Measurements from ENCODE around the gene C4BPA.

- TF ChIP-seq TARDBP (IDR thresholded peaks at IDR 0.05) (no peak), FOXM1 (IDR thresholded peaks at IDR 0.05; ENCODE audit: borderline replicate concordance) (no peak), SP1 (IDR thresholded peaks at IDR 0.05) (no peak), FOXK2 (IDR thresholded peaks at IDR 0.05) (no peak), ELF4 (IDR thresholded peaks at IDR 0.05) (no peak), NFRKB (IDR thresholded peaks at IDR 0.05) (no peak), HDGF (IDR thresholded peaks at IDR 0.05; ENCODE audit: borderline replicate concordance) (no peak), LEF1 (IDR thresholded peaks at IDR 0.05; ENCODE audit: borderline replicate concordance) (no peak), ZNF384 (IDR thresholded peaks at IDR 0.05) (no peak)
- TF ChIP-seq, protein P1, sequence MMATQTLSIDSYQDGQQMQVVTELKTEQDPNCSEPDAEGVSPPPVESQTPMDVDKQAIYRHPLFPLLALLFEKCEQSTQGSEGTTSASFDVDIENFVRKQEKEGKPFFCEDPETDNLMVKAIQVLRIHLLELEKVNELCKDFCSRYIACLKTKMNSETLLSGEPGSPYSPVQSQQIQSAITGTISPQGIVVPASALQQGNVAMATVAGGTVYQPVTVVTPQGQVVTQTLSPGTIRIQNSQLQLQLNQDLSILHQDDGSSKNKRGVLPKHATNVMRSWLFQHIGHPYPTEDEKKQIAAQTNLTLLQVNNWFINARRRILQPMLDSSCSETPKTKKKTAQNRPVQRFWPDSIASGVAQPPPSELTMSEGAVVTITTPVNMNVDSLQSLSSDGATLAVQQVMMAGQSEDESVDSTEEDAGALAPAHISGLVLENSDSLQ (IDR thresholded peaks at IDR 0.05), result no peak
Measured at GRCh38 chr1:207151920-207152319, 47.9 kb downstream of the C4BPA start.
